ENCODE measurements around the gene RAPGEF4. TPM values are rescaled to one million over a fixed set of nuclear protein-coding genes. Genes with fewer than 3 reads are reported as not detected.
A peak's percentile ranks its signal among the peaks of the same experiment; 100 is the strongest.

RAPGEF4 gene
- total RNA-seq, 1 donor from 2014 or later = 21.8 TPM

DNA sequence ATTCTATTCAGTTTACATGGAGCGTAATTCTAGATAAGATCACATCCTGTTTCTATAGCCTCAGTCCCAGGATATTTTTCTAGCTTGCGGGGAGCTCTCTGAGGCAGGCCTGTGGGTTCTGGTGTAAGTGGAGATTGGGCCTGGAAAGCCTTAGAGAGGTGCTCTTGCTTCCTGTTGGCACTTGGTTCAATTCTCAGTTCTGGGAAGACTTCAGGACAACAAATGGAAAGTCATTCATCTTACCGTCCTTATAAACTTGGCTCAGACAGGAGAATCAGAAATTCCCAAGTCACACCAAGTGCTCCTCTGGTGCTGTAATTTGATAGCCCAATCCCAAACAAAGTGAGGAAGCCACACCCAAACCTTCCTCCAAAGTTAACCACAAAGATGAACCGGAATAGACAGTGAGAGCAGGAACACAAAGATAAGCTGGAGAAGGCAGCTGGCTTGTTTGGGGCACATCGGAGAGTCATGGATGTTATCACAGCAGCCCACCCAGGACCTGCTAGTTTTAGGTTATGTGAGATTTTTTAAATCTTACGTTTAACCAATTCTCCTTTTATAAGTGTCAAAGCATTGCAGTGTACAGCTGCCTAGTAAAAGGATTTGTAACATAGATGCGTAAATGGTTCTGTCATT, 195.7 kb downstream of the RAPGEF4 start:
- ATAC-seq (peak; percentile 71), DNase-seq (no peak)
- H3K36me3 ChIP-seq = no peaks in the 10 kb centered on the region

GRCh38 chr2:172931918-172932520, 196.4 kb downstream of the RAPGEF4 start:
- Histone ChIP-seq H3K9me3 (no peaks in the 10 kb centered on the region), H3K4me1 (peaks cover 10% of the 10 kb centered on the region), H3K4me3 (peak overlapping the region; percentile 9), H3K27ac (peak overlapping the region; percentile 56), H3K36me3 (no peaks in the 10 kb centered on the region), H3K27me3 (no peaks in the 10 kb centered on the region)
- intact Hi-C loops (cut with DNase I) = no loop called here
- ATAC-seq (peak; percentile 50), DNase-seq (no peak)
- TF ChIP-seq, protein P1, sequence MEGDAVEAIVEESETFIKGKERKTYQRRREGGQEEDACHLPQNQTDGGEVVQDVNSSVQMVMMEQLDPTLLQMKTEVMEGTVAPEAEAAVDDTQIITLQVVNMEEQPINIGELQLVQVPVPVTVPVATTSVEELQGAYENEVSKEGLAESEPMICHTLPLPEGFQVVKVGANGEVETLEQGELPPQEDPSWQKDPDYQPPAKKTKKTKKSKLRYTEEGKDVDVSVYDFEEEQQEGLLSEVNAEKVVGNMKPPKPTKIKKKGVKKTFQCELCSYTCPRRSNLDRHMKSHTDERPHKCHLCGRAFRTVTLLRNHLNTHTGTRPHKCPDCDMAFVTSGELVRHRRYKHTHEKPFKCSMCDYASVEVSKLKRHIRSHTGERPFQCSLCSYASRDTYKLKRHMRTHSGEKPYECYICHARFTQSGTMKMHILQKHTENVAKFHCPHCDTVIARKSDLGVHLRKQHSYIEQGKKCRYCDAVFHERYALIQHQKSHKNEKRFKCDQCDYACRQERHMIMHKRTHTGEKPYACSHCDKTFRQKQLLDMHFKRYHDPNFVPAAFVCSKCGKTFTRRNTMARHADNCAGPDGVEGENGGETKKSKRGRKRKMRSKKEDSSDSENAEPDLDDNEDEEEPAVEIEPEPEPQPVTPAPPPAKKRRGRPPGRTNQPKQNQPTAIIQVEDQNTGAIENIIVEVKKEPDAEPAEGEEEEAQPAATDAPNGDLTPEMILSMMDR (IDR thresholded peaks at IDR 0.05) = peak; percentile 73

More for the DNA sequence above, 195.7 kb downstream of the RAPGEF4 start:
- H3K27ac ChIP-seq = peak overlapping the region; percentile 56
- H3K27me3 ChIP-seq = no peaks in the 10 kb centered on the region
- no peaks in the 10 kb centered on the region for H3K9me3 ChIP-seq
- TF ChIP-seq, protein P1 (IDR thresholded peaks at IDR 0.05) = no peak
- H3K4me1 ChIP-seq = peaks cover 10% of the 10 kb centered on the region
- peak overlapping the region; percentile 9 for H3K4me3 ChIP-seq
- intact Hi-C loops (cut with DNase I) = no loop called here

DNA sequence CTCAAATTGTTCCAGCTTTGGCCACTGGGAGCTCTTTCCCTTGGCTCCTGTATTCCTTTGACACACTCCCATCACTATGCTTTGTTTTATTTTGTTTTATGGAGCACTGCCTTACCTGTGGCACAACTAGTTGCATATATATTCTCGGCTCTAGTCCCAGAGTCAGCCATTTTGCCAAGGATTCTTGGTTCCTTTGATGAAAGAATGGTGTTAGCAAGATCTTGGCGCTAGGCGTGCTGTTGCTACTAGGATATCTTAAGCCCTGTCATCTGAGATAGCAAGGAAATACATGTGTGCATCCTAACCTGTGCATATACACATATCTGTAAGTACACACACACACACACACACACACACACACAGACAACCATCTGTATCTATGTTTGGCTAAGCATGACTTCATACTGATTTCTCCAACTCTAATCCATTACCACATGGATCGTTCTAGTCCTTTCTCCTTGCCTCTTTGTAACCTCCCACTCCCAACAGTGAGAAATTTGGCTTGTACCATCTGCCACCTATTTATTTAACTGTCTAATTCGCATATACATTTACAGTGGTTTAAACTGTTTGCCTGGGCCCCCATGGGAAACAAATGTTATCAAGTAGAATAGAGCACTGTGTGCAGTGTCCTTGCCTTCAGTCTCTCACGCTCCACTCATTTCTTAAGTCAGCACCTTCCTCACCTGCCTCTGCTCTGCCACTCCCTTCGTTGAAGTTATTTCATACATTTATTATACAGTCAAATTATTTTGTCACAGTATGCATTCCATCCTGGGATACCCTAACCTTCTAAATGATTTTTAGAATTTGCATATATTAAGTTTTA, 202.5 kb downstream of the RAPGEF4 start:
- H3K36me3 ChIP-seq = no peaks in the 10 kb centered on the region
- ATAC-seq (no peak), DNase-seq (no peak)
- H3K4me3 ChIP-seq = no peak overlapping the region
- H3K4me1 ChIP-seq = no peaks in the 10 kb centered on the region
- H3K27me3 ChIP-seq = no peaks in the 10 kb centered on the region
- no peak overlapping the region for H3K27ac ChIP-seq
- intact Hi-C loops (cut with DNase I) = loop anchor here (5.0 kb wide), 1 partner anchor 126 kb away; no protein-coding TSS in a partner anchor
- no peaks in the 10 kb centered on the region for H3K9me3 ChIP-seq
- TF ChIP-seq, protein P1 (IDR thresholded peaks at IDR 0.05) = no peak

- no peaks in the 10 kb centered on the region for H3K4me1 ChIP-seq
- H3K27ac ChIP-seq = no peak overlapping the region
- H3K4me3 ChIP-seq = no peak overlapping the region
- H3K27me3 ChIP-seq = no peaks in the 10 kb centered on the region
- ATAC-seq = no peak
- H3K9me3 ChIP-seq = no peaks in the 10 kb centered on the region
- TF ChIP-seq, protein P1 (IDR thresholded peaks at IDR 0.05) = no peak
- intact Hi-C loops (cut with DNase I) = loop anchor here (5.0 kb wide), 1 partner anchor 127 kb away; no protein-coding TSS in a partner anchor
- H3K36me3 ChIP-seq = no peaks in the 10 kb centered on the region
- no peak for DNase-seq
Measured at GRCh38 chr2:172938713-172939375, 203.2 kb downstream of the RAPGEF4 start.

DNA sequence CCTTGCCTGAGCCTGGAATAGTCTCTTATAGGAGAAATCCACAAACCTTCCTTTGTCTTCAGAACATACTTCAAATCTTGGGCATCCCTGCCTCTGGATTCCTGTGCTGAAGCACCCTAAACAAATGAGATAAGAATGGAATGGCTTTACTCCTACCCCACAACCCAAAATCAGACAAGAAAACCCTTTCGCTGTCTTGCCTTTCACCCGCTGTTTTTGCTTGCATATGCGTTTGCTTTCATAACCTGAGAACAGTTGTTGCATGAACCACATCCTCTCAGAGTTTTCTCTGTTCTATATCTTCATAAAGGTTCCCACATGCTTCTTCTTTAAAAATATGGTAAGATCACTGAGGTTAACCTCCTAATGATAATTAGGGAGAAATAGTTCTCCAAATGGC, 207.9 kb downstream of the RAPGEF4 start:
- H3K4me1 ChIP-seq = no peaks in the 10 kb centered on the region
- intact Hi-C loops (cut with DNase I) = no loop called here
- no peak for ATAC-seq

More for the DNA sequence above, 207.9 kb downstream of the RAPGEF4 start:
- Histone ChIP-seq H3K9me3 (no peaks in the 10 kb centered on the region), H3K4me3 (no peak overlapping the region), H3K36me3 (no peaks in the 10 kb centered on the region), H3K27ac (no peak overlapping the region), H3K27me3 (no peaks in the 10 kb centered on the region)
- no peak for DNase-seq
- TF ChIP-seq, protein P1 (IDR thresholded peaks at IDR 0.05) = no peak

All from upper lobe of right lung (tissue), 1 donor.